HG02642 (cell line): ENCODE measurements around the gene SMIM23.
A peak's percentile ranks its signal among the peaks of the same experiment; 100 is the strongest.

Experiments
- ATAC-seq: cut with Tn5 transposase; IDR thresholded peaks from one replicate; pipeline ENCODE4 v1.9.1; 2021; ENCODE audit warnings: mild to moderate bottlenecking; ENCODE audit not compliant: unreplicated experiment, poor library complexity

SMIM23 gene

GRCh38 chr5:171785517-171785916, at the start of gene SMIM23:
Gene SMIM23 (plus strand): TSS chr5:171785817. CDS start chr5:171785872, 55 bp downstream.
- ATAC-seq, result no peak

GRCh38 chr5:171736976-171737891, 48.4 kb upstream of the SMIM23 start:
- ATAC-seq, result no peak

GRCh38 chr5:171738501-171738900, 47.1 kb upstream of the SMIM23 start:
- no peak for ATAC-seq

GRCh38 chr5:171739271-171739670, 46.3 kb upstream of the SMIM23 start:
- no peak for ATAC-seq

- ATAC-seq, result peak; percentile 21
Measured at GRCh38 chr5:171743436-171744076, 42.1 kb upstream of the SMIM23 start.

GRCh38 chr5:171744264-171744663, 41.4 kb upstream of the SMIM23 start:
- ATAC-seq, result no peak

- ATAC-seq, result no peak
Measured at GRCh38 chr5:171744882-171745281, 40.7 kb upstream of the SMIM23 start.

GRCh38 chr5:171745602-171746001, 40.0 kb upstream of the SMIM23 start:
- no peak for ATAC-seq

GRCh38 chr5:171747061-171747859, 38.4 kb upstream of the SMIM23 start:
- no peak for ATAC-seq

- ATAC-seq, result no peak
Measured at GRCh38 chr5:171748720-171749119, 36.9 kb upstream of the SMIM23 start.

- ATAC-seq, result no peak
Measured at GRCh38 chr5:171749365-171749764, 36.3 kb upstream of the SMIM23 start.

GRCh38 chr5:171750311-171750788, 35.3 kb upstream of the SMIM23 start:
- ATAC-seq, result no peak

- no peak for ATAC-seq
Measured at GRCh38 chr5:171755354-171755821, 30.2 kb upstream of the SMIM23 start.

- ATAC-seq, result no peak
Measured at GRCh38 chr5:171757853-171758535, 27.6 kb upstream of the SMIM23 start.

- ATAC-seq, result no peak
Measured at GRCh38 chr5:171759777-171760176, 25.8 kb upstream of the SMIM23 start.

GRCh38 chr5:171762021-171762608, 23.5 kb upstream of the SMIM23 start:
- no peak for ATAC-seq

GRCh38 chr5:171762903-171763302, 22.7 kb upstream of the SMIM23 start:
- ATAC-seq, result no peak

- ATAC-seq, result no peak
Measured at GRCh38 chr5:171764265-171764664, 21.4 kb upstream of the SMIM23 start.

GRCh38 chr5:171766875-171767274, 18.7 kb upstream of the SMIM23 start:
- no peak for ATAC-seq

- ATAC-seq, result no peak
Measured at GRCh38 chr5:171770153-171770552, 15.5 kb upstream of the SMIM23 start.
